BLaER1 treated with 17β-estradiol and CSF1 and Interleukin-3, amounts not matched to agents 10 nM and 100 nM (cell line): ENCODE measurements around the gene ERG.

Experiments used
- H3K27ac ChIP-seq, 11 experiments: shearing (Covaris generic); formaldehyde crosslinking; 2 replicates each; pipeline ENCODE4 v1.8.1; 2022
- H3K27me3 ChIP-seq, 11 experiments: shearing (Covaris generic); formaldehyde crosslinking; 2 replicates each; pipeline ENCODE4 v1.8.1; 2022
- H3K36me3 ChIP-seq, 11 experiments: shearing (Covaris generic); formaldehyde crosslinking; 2 replicates each; pipeline ENCODE4 v1.8.1; 2022
- H3K4me1 ChIP-seq, 10 experiments: shearing (Covaris generic); formaldehyde crosslinking; 2 replicates each; pipeline ENCODE4 v1.8.1; 2022
- H3K4me2 ChIP-seq, 11 experiments: shearing (Covaris generic); formaldehyde crosslinking; 2 replicates each; pipeline ENCODE4 v1.8.1; 2022
- H3K4me3 ChIP-seq, 10 experiments: shearing (Covaris generic); formaldehyde crosslinking; 2 replicates each; pipeline ENCODE4 v1.8.1; 2022
- H3K9ac ChIP-seq, 11 experiments: shearing (Covaris generic); formaldehyde crosslinking; 2 replicates each; pipeline ENCODE4 v1.8.1; 2022
- H3K9me3 ChIP-seq, 11 experiments: shearing (Covaris generic); formaldehyde crosslinking; replicated peaks in 1 of 11; 2 replicates each; pipeline ENCODE4 v1.8.1; 2022
- H4K20me1 ChIP-seq, 11 experiments: shearing (Covaris generic); formaldehyde crosslinking; 2 replicates each; pipeline ENCODE4 v1.8.1; 2022
- Cebpa-rat ChIP-seq, 11 experiments: shearing (Covaris generic); IDR thresholded peaks; 2 replicates each; pipeline ENCODE4 v1.8.1; 2022

ERG gene

GRCh38 chr21:38402291-38402690 lies 96.0 kb downstream of the ERG start:
- peak overlapping the region in 8 of 11 experiments; percentile 54 to 80 (median 71); a peak in 15 of 22 replicates for H3K4me2 ChIP-seq
- peak overlapping the region in 4 of 11 experiments; percentile 45 to 84 (median 81); a peak in 7 of 22 replicates for H3K27ac ChIP-seq
- H3K27me3 ChIP-seq: no peaks in the 10 kb centered on the region
- TF ChIP-seq Cebpa-rat (IDR thresholded peaks at IDR 0.05): no peak
- H3K9ac ChIP-seq: no peak overlapping the region
- peaks cover 0 to 92% (median 63%) of the 10 kb centered on the region in 11 experiments; a peak in 17 of 22 replicates for H3K36me3 ChIP-seq
- H3K9me3 ChIP-seq: peaks cover 0 to 14% (median 0%) of the 10 kb centered on the region in 11 experiments; a peak in 3 of 22 replicates
- H4K20me1 ChIP-seq: no peaks in the 10 kb centered on the region
- no peak overlapping the region for H3K4me3 ChIP-seq
- peaks cover 6 to 78% (median 62%) of the 10 kb centered on the region in 10 experiments; a peak in 19 of 20 replicates for H3K4me1 ChIP-seq

DNA sequence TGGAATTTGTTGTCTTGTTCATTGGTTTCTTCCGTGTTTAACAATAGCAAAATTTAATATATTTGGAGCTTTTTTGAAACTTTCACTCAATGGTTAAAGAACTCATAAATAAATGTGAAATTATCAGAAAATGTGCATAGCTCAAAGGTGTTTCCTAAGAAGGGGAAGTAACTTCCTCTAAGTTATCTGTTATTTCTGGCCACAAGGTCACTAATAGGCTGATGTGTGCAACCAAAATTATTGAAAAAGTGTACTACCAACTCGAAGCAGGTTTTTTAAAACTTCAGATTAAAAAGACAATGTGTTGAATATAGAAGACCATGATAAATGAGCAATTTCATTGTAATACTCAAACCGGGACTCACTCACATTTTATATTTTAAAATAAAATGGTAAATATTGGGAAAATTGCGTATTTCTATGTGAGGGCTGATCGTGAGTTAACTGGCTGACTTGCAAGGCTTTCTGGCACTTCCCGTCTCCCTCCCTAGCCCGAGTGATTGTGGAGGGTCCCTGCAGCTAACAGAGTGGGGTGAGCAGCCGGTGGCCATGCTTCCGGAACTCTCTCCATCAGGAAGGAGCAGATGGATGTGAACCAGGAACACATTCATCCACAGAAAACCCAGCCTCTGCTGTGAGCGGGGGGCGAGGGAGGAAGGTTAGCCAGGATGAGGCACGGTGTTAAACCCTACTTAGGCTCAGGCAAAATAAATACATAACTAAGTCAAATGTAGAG lies 96.9 kb downstream of the ERG start:
- Histone ChIP-seq H3K27ac (peak overlapping the region in 6 of 11 experiments; percentile 31 to 84 (median 66); a peak in 12 of 22 replicates), H3K36me3 (peaks cover 0 to 92% (median 67%) of the 10 kb centered on the region in 11 experiments; a peak in 17 of 22 replicates), H3K27me3 (no peaks in the 10 kb centered on the region), H3K4me1 (peaks cover 6 to 75% (median 58%) of the 10 kb centered on the region in 10 experiments; a peak in 19 of 20 replicates), H3K4me2 (peak overlapping the region in 9 of 11 experiments; percentile 29 to 80 (median 68); a peak in 18 of 22 replicates), H4K20me1 (no peaks in the 10 kb centered on the region), H3K9ac (peak overlapping the region in 1 of 11 experiments; percentile 36; a peak in 1 of 22 replicates), H3K9me3 (peaks cover 0 to 7% (median 0%) of the 10 kb centered on the region in 11 experiments; a peak in 3 of 22 replicates), H3K4me3 (no peak overlapping the region)
- no peak for TF ChIP-seq Cebpa-rat (IDR thresholded peaks at IDR 0.05)

- Histone ChIP-seq H3K36me3 (peaks cover 0 to 93% (median 75%) of the 10 kb centered on the region in 11 experiments; a peak in 17 of 22 replicates), H3K9ac (no peak overlapping the region), H3K9me3 (peaks cover 0 to 4% (median 0%) of the 10 kb centered on the region in 11 experiments; a peak in 1 of 22 replicates), H3K4me2 (peak overlapping the region in 2 of 11 experiments; percentile 19 to 68; a peak in 1 of 22 replicates), H3K4me1 (peaks cover 6 to 75% (median 62%) of the 10 kb centered on the region in 10 experiments; a peak in 19 of 20 replicates), H4K20me1 (no peaks in the 10 kb centered on the region), H3K27ac (peak overlapping the region in 4 of 11 experiments; percentile 8 to 83 (median 25); a peak in 5 of 22 replicates), H3K27me3 (no peaks in the 10 kb centered on the region), H3K4me3 (no peak overlapping the region)
- no peak for TF ChIP-seq Cebpa-rat (IDR thresholded peaks at IDR 0.05)
Measured at GRCh38 chr21:38400195-38400919, 97.9 kb downstream of the ERG start.

DNA sequence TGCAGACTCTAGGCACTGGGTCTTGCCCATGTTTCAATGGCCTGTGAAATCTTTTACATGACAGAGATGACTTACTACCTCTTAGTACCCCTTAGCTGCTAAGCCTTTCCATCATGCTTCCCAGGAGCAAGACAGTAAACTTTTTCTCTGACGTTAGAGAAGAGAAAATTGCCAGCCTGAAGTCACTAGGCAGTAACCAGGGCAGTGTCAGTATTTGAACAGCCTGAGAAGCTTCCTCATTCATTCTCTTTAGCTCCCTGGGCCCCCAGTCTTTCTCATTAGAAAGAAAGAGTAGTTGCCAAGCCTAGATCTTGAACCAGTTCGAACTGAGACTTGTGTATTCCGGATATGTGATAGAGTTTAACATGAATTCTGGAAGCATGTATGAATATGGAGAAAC lies 99.2 kb downstream of the ERG start:
- TF ChIP-seq Cebpa-rat (IDR thresholded peaks at IDR 0.05): no peak
- H4K20me1 ChIP-seq: no peaks in the 10 kb centered on the region
- peaks cover 1 to 66% (median 50%) of the 10 kb centered on the region in 10 experiments; a peak in 19 of 20 replicates for H3K4me1 ChIP-seq
- H3K4me2 ChIP-seq: no peak overlapping the region
- H3K27me3 ChIP-seq: no peaks in the 10 kb centered on the region
- 0 out of 22 replicates have a peak, but pooled peaks cover 0 to 4% (median 0%) of the 10 kb centered on the region in 11 experiments for H3K9me3 ChIP-seq
- H3K36me3 ChIP-seq: peaks cover 0 to 98% (median 85%) of the 10 kb centered on the region in 11 experiments; a peak in 17 of 22 replicates
- H3K9ac ChIP-seq: no peak overlapping the region
- 0 out of 22 replicates have a peak overlapping the region, but pooled peaks of 2 of the 11 experiments have one; percentile 0 to 34 for H3K27ac ChIP-seq
- no peak overlapping the region for H3K4me3 ChIP-seq

DNA sequence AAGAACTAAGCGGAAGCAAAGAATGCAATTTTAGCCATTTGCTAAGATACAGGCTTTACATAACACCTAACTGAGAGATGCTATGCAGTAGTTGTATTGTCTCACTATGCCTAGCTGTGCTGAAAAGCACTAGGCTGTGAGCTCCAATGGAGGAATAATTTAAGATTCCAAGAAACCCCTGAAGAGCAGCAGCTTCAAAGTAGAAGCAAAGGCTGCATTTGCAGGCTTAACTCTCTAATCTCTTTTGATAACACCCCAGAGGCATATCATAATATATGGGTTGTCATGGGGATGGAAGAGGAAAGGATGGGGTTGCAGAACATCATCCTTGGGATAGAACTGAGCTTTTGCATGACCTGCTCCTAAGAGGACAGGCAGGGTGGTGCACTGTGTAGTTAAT lies 102.0 kb downstream of the ERG start:
- TF ChIP-seq Cebpa-rat (IDR thresholded peaks at IDR 0.05): no peak
- Histone ChIP-seq H3K27ac (no peak overlapping the region), H3K36me3 (peaks cover 0 to 100% (median 75%) of the 10 kb centered on the region in 11 experiments; a peak in 17 of 22 replicates), H3K4me3 (no peak overlapping the region), H3K9me3 (peaks cover 0 to 4% (median 0%) of the 10 kb centered on the region in 11 experiments; a peak in 1 of 22 replicates), H3K4me2 (peak overlapping the region in 4 of 11 experiments; percentile 7 to 28 (median 16); a peak in 4 of 22 replicates), H3K27me3 (no peaks in the 10 kb centered on the region), H3K4me1 (peaks cover 0 to 39% (median 23%) of the 10 kb centered on the region in 10 experiments; a peak in 16 of 20 replicates), H3K9ac (no peak overlapping the region), H4K20me1 (no peaks in the 10 kb centered on the region)

DNA sequence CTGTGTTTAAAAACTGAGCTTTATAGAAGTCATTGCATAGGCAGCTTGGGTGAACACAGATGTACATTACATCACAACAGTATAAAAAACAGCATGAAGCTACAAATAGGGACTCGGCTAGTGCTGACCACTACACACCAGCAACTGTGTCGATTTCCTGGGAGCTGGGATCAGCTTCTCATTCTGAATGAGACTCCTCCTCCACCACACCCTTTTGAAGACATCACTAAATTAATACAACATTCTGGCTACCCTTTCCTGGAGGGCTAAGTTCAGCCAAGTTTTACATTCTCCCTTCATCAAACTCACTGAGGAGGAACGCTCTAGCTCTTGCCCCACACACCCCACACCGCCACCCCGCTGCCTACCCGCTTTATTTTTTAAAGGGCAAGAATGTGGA lies 102.7 kb downstream of the ERG start:
- H3K4me1 ChIP-seq: peaks cover 0 to 33% (median 16%) of the 10 kb centered on the region in 10 experiments; a peak in 14 of 20 replicates
- no peak overlapping the region for H3K9ac ChIP-seq
- peak overlapping the region in 6 of 11 experiments; percentile 7 to 28 (median 21); a peak in 7 of 22 replicates for H3K4me2 ChIP-seq
- H4K20me1 ChIP-seq: no peaks in the 10 kb centered on the region
- peaks cover 0 to 100% (median 75%) of the 10 kb centered on the region in 11 experiments; a peak in 17 of 22 replicates for H3K36me3 ChIP-seq
- H3K4me3 ChIP-seq: no peak overlapping the region
- TF ChIP-seq Cebpa-rat (IDR thresholded peaks at IDR 0.05): no peak
- H3K27ac ChIP-seq: peak overlapping the region in 4 of 11 experiments; percentile 6 to 37 (median 18); a peak in 3 of 22 replicates
- H3K9me3 ChIP-seq: peaks cover 0 to 4% (median 0%) of the 10 kb centered on the region in 11 experiments; a peak in 1 of 22 replicates
- H3K27me3 ChIP-seq: no peaks in the 10 kb centered on the region

DNA sequence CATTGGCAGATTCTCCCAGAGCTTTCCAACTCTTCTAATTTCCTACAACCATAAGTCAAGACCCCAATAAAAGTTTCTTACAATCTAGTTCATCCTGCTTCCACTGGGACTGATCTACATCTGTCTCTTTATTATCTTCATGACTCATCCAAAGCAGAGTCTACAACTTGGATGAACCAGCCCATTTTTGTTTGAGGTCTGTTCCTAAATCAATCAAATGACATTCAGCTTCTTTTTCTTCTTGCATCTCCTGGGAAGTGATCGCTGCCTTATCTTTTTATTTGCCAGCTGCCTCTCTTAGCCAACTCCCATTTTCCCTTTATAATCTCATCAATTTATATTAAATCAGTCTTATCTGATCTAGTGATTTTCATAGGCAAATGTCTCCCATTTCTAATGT lies 105.6 kb downstream of the ERG start:
- H3K9ac ChIP-seq: no peak overlapping the region
- no peak overlapping the region for H3K4me3 ChIP-seq
- no peak overlapping the region for H3K27ac ChIP-seq
- H3K4me2 ChIP-seq: no peak overlapping the region
- no peaks in the 10 kb centered on the region; a peak in 1 of 22 replicates for H3K9me3 ChIP-seq
- H3K27me3 ChIP-seq: no peaks in the 10 kb centered on the region
- H3K4me1 ChIP-seq: peaks cover 11 to 50% (median 37%) of the 10 kb centered on the region in 10 experiments
- H3K36me3 ChIP-seq: peaks cover 0 to 100% (median 55%) of the 10 kb centered on the region in 11 experiments; a peak in 17 of 22 replicates
- H4K20me1 ChIP-seq: no peaks in the 10 kb centered on the region
- no peak for TF ChIP-seq Cebpa-rat (IDR thresholded peaks at IDR 0.05)

GRCh38 chr21:38389896-38390295 lies 108.4 kb downstream of the ERG start:
- peak overlapping the region in 6 of 11 experiments; percentile 73 to 95 (median 84); a peak in 8 of 22 replicates for H3K4me2 ChIP-seq
- H3K27me3 ChIP-seq: no peaks in the 10 kb centered on the region
- no peak overlapping the region for H3K4me3 ChIP-seq
- H3K4me1 ChIP-seq: peaks cover 39 to 59% (median 53%) of the 10 kb centered on the region in 10 experiments
- H3K9ac ChIP-seq: no peak overlapping the region
- H3K27ac ChIP-seq: no peak overlapping the region; a peak in 2 of 22 replicates
- no peaks in the 10 kb centered on the region for H4K20me1 ChIP-seq
- peaks cover 0 to 78% (median 35%) of the 10 kb centered on the region in 11 experiments; a peak in 14 of 22 replicates for H3K36me3 ChIP-seq
- no peaks in the 10 kb centered on the region; a peak in 1 of 22 replicates for H3K9me3 ChIP-seq
- no peak for TF ChIP-seq Cebpa-rat (IDR thresholded peaks at IDR 0.05)
